OCI-LY3 (cell line): Measurements from ENCODE around the gene GSE1.
A peak's percentile ranks its signal among the peaks of the same experiment; 100 is the strongest.

Experiments
- H2AFZ ChIP-seq: fragments of 200-600, 300-600 bp; shearing (Covaris generic); 2 replicates; pipeline ENCODE4 v1.6.0; 2014; ENCODE audit warnings: antibody characterized with exemption, low read depth, low read length
- H3K27ac ChIP-seq: fragments of 200-600, 300-600 bp; sonication (generic); 2 replicates; pipeline ENCODE4 v1.5.1; 2014; ENCODE audit warnings: mild to moderate bottlenecking, low read length, moderate library complexity, mixed read lengths
- H3K27me3 ChIP-seq: fragments of 200-600, 300-600 bp; sonication (generic); 2 replicates; pipeline ENCODE4 v1.6.1; 2014; ENCODE audit warnings: low read depth, low read length, mixed read lengths
- H3K36me3 ChIP-seq: fragments of 200-600, 300-600 bp; sonication (generic); replicated peaks from 2 replicates; pipeline ENCODE3; 2014; ENCODE audit warnings: low read depth, low read length, mixed read lengths
- H3K4me1 ChIP-seq: fragments of 300-600, 200-600 bp; sonication (generic); 2 replicates; pipeline ENCODE4 v1.6.1; 2014; ENCODE audit warnings: low read length, mixed read lengths
- H3K4me2 ChIP-seq: fragments of 200-600, 300-600 bp; sonication (generic); 2 replicates; pipeline ENCODE4 v1.6.1; 2014; ENCODE audit warnings: low read length, mixed read lengths
- H3K4me3 ChIP-seq: fragments of 300-600, 200-600 bp; sonication (generic); 2 replicates; pipeline ENCODE4 v1.5.1; 2014; ENCODE audit warnings: antibody characterized with exemption, mild to moderate bottlenecking, low read length, moderate library complexity
- H3K79me2 ChIP-seq: fragments of 300-600, 200-600 bp; shearing (Covaris generic); 2 replicates; pipeline ENCODE4 v1.6.1; 2014; ENCODE audit warnings: mild to moderate bottlenecking, low read length, mixed read lengths
- H3K9ac ChIP-seq: fragments of 300-600, 200-600 bp; shearing (Covaris generic); 2 replicates; pipeline ENCODE4 v1.6.0; 2014; ENCODE audit warnings: mild to moderate bottlenecking, low read length, moderate library complexity
- H3K9me3 ChIP-seq: fragments of 200-600, 300-600 bp; shearing (Covaris generic); 2 replicates; pipeline ENCODE4 v1.6.1; 2014; ENCODE audit warnings: low read length, mixed read lengths; ENCODE audit not compliant: insufficient read depth
- H4K20me1 ChIP-seq: fragments of 200-600, 300-600 bp; sonication (generic); 2 replicates; pipeline ENCODE4 v1.6.1; 2016; ENCODE audit warnings: low read length, mixed read lengths; ENCODE audit not compliant: insufficient read depth
- EZH2phosphoT487 ChIP-seq: fragments of 200-600 bp; shearing (Covaris generic); IDR thresholded peaks from 2 replicates; pipeline ENCODE4 v1.6.1; 2018; ENCODE audit warnings: antibody characterized with exemption, mixed run types, low read depth
- TF ChIP-seq, protein P1 (sequence below): fragments of 200-600, 300-600 bp; sonication (generic); IDR thresholded peaks from 2 replicates; pipeline ENCODE4 v1.5.1; 2014; ENCODE audit warnings: antibody characterized with exemption, low read length, low read depth

GSE1 gene

DNA sequence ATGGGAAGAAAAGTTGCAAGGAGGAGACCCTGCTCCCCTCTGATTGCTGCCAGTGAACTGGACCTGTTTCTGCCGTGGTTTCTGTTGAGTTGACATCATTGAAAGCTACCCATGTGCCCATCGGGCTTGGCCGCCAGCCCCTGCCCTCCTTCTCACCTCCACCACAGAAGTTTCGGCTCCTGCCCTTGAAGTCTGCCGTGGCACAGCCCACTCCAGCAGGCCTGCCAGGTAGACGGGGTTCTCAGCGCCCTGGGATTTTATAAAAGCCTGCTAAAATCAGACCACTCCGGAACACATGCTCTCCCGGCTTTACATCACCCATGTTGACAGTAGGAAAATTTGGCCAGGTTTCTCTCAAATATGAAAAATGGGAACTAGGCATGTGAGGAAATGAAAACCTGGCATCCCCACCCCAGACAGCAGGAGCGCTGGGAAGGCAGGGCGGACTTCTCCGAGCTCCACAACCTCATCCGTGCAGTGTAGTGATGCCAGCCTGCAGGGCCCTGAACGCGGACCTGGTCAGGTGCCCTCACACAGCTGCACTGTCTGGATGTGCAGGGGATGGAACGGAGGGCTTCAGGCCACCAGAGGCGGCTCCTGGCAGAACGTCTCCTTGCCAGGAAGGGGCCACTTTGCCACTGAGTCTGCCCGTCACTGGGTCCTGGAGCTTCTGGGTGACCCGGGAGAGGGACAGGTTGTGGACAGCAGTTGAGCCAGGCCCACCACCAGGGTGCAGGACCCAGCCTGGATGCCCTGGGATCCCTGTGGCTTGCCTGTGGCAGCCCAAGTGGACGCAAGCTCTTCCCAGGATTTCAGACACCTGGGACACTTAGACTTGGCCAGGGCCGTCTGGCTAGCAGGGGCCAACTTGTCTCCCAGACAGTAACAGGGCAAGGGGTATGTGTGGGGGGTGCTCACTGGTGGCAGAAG, 6.9 kb upstream of the GSE1 start:
- peaks cover 19% of the 10 kb centered on the region for H3K4me1 ChIP-seq
- no peak overlapping the region for H3K4me2 ChIP-seq
- H4K20me1 ChIP-seq: peaks cover 88% of the 10 kb centered on the region
- peaks cover 3% of the 10 kb centered on the region for H3K36me3 ChIP-seq
- H3K27ac ChIP-seq: no peak overlapping the region
- no peak overlapping the region for H3K4me3 ChIP-seq
- no peak overlapping the region for H3K9ac ChIP-seq
- TF ChIP-seq, protein P1, sequence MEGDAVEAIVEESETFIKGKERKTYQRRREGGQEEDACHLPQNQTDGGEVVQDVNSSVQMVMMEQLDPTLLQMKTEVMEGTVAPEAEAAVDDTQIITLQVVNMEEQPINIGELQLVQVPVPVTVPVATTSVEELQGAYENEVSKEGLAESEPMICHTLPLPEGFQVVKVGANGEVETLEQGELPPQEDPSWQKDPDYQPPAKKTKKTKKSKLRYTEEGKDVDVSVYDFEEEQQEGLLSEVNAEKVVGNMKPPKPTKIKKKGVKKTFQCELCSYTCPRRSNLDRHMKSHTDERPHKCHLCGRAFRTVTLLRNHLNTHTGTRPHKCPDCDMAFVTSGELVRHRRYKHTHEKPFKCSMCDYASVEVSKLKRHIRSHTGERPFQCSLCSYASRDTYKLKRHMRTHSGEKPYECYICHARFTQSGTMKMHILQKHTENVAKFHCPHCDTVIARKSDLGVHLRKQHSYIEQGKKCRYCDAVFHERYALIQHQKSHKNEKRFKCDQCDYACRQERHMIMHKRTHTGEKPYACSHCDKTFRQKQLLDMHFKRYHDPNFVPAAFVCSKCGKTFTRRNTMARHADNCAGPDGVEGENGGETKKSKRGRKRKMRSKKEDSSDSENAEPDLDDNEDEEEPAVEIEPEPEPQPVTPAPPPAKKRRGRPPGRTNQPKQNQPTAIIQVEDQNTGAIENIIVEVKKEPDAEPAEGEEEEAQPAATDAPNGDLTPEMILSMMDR: no peak
- TF ChIP-seq EZH2phosphoT487: no peak
- H3K9me3 ChIP-seq: no peaks in the 10 kb centered on the region
- no peak overlapping the region for H2AFZ ChIP-seq
- H3K79me2 ChIP-seq: peaks cover 33% of the 10 kb centered on the region; the same call in 1 of the 2 replicates
- peaks cover 10% of the 10 kb centered on the region for H3K27me3 ChIP-seq

- TF ChIP-seq, protein P1: no peak
- TF ChIP-seq EZH2phosphoT487: no peak
- H3K4me3 ChIP-seq: peak overlapping the region; percentile 24; the same call in 1 of the 2 replicates
- peaks cover 10% of the 10 kb centered on the region for H3K27me3 ChIP-seq
- H3K27ac ChIP-seq: no peak overlapping the region
- H3K9ac ChIP-seq: no peak overlapping the region
- peaks cover 19% of the 10 kb centered on the region for H3K4me1 ChIP-seq
- peak overlapping the region; percentile 54 for H3K4me2 ChIP-seq
- H3K9me3 ChIP-seq: no peaks in the 10 kb centered on the region
- H3K79me2 ChIP-seq: peaks cover 33% of the 10 kb centered on the region; the same call in 1 of the 2 replicates
- H2AFZ ChIP-seq: no peak overlapping the region
- H4K20me1 ChIP-seq: peaks cover 81% of the 10 kb centered on the region
- H3K36me3 ChIP-seq: peaks cover 3% of the 10 kb centered on the region
Observed at GRCh38 chr16:85606904-85607303, 6.2 kb upstream of the GSE1 start.

DNA sequence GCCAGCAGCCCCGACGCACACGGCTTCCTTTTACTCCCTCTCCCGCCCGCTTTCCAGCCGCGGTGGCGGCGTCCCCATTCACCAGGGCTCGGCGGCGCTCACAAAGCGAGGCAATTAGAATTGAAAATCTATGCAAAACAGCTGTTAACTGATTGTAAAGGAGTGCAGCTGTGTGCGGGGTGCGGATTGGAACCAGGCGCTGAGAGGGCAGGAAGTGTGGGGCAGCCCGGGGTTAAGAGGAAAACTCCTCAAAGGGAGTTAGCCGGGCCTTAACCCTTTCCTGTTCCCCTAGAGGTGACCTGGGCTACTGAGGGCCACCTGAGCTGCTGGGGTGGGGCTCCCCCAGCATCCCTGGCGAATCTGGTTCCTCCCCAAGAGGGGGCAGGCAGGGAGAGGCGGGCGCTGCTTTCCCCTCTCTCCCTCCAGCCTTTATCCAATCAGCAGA, 5.8 kb upstream of the GSE1 start:
- H4K20me1 ChIP-seq: peaks cover 79% of the 10 kb centered on the region
- H3K27ac ChIP-seq: no peak overlapping the region
- H3K9ac ChIP-seq: no peak overlapping the region

More for the DNA sequence above, 5.8 kb upstream of the GSE1 start:
- Histone ChIP-seq H3K4me3 (peak overlapping the region; percentile 24; the same call in 1 of the 2 replicates), H2AFZ (no peak overlapping the region), H3K36me3 (peaks cover 3% of the 10 kb centered on the region), H3K4me1 (peaks cover 20% of the 10 kb centered on the region), H3K4me2 (peak overlapping the region; percentile 54), H3K27me3 (peaks cover 10% of the 10 kb centered on the region), H3K79me2 (peaks cover 33% of the 10 kb centered on the region; the same call in 1 of the 2 replicates), H3K9me3 (no peaks in the 10 kb centered on the region)
- TF ChIP-seq, protein P1: no peak
- peak; percentile 56; the same call in 1 of the 2 replicates for TF ChIP-seq EZH2phosphoT487
